DOHH2 (cell line): ENCODE data around the gene ITGAL.
"Not testable (repeated sequence)": the region's sequence is repeated elsewhere in the genome, so short reads cannot be mapped to it uniquely, and the experiment has no call there.

Source experiments
- H3F3A ChIP-seq: fragments of 200-600 bp; sonication (generic), shearing (Covaris generic); 2 replicates; pipeline ENCODE4 v1.6.0; 2016; ENCODE audit warnings: antibody characterized with exemption, mild to moderate bottlenecking; ENCODE audit not compliant: control insufficient read depth, insufficient read depth
- H3K27ac ChIP-seq: fragments of 200-600 bp; sonication (generic); 2 replicates; pipeline ENCODE4 v1.5.1; 2014; ENCODE audit warnings: low read depth, mild to moderate bottlenecking, low read length, moderate library complexity
- H3K27me3 ChIP-seq: fragments of 200-600 bp; sonication (generic); 2 replicates; pipeline ENCODE4 v1.6.1; 2014; ENCODE audit warnings: mild to moderate bottlenecking, low read length, mixed read lengths; ENCODE audit not compliant: control insufficient read depth
- H3K36me3 ChIP-seq: fragments of 200-600 bp; sonication (generic); 2 replicates; pipeline ENCODE4 v1.6.1; 2014; ENCODE audit warnings: mild to moderate bottlenecking, low read length, moderate library complexity, mixed read lengths; ENCODE audit not compliant: control insufficient read depth
- H3K4me1 ChIP-seq: fragments of 200-600 bp; sonication (generic); 2 replicates; pipeline ENCODE4 v1.6.1; 2014; ENCODE audit warnings: mild to moderate bottlenecking, low read length, mixed read lengths; ENCODE audit not compliant: control insufficient read depth
- H3K4me2 ChIP-seq: fragments of 200-600 bp; sonication (generic); 2 replicates; pipeline ENCODE4 v1.6.0; 2014; ENCODE audit warnings: mild to moderate bottlenecking, low read length, moderate library complexity
- H3K4me3 ChIP-seq: fragments of 200-600 bp; sonication (generic); 2 replicates; pipeline ENCODE4 v1.5.1; 2014; ENCODE audit warnings: mild to moderate bottlenecking, low read length, mixed read lengths
- H3K79me2 ChIP-seq: fragments of 200-600 bp; sonication (generic); 2 replicates; pipeline ENCODE4 v1.6.1; 2014; ENCODE audit warnings: mild to moderate bottlenecking, low read length, mixed read lengths; ENCODE audit not compliant: control insufficient read depth
- H3K9me2 ChIP-seq: fragments of 200-600 bp; sonication (generic); replicated peaks from 2 replicates; pipeline ENCODE4 v1.6.1; 2014; ENCODE audit warnings: mild to moderate bottlenecking, low read length, mixed read lengths; ENCODE audit not compliant: control insufficient read depth
- H3K9me3 ChIP-seq: fragments of 200-600 bp; sonication (generic); 2 replicates; pipeline ENCODE4 v1.6.1; 2014; ENCODE audit warnings: antibody characterized with exemption, low read length, mixed read lengths; ENCODE audit not compliant: control insufficient read depth, insufficient read depth
- H4K20me1 ChIP-seq: fragments of 200-600 bp; sonication (generic); 2 replicates; pipeline ENCODE4 v1.6.0; 2014; ENCODE audit warnings: low read depth, mild to moderate bottlenecking, antibody characterized with exemption, low read length, moderate library complexity; ENCODE audit not compliant: control insufficient read depth, insufficient read depth
- CTCF ChIP-seq: fragments of 200-600 bp; sonication (generic); IDR thresholded peaks from one replicate; pipeline ENCODE4 v1.5.1; 2014; ENCODE audit warnings: antibody characterized with exemption, mild to moderate bottlenecking, low read depth, low read length; ENCODE audit not compliant: poor library complexity, severe bottlenecking
- EZH2phosphoT487 ChIP-seq: fragments of 200-600 bp; sonication (generic); IDR thresholded peaks from 2 replicates; pipeline ENCODE4 v1.6.1; 2017; ENCODE audit warnings: borderline replicate concordance, mild to moderate bottlenecking, antibody characterized with exemption, low read length, moderate library complexity, mixed read lengths

ITGAL gene

GRCh38 chr16:30474074-30474452, 1.5 kb downstream of the ITGAL start:
- H3K9me2 ChIP-seq: no peaks in the 10 kb centered on the region
- peaks cover 77% of the 10 kb centered on the region for H3K4me1 ChIP-seq
- peak overlapping the region; percentile 82 for H3K4me2 ChIP-seq
- H3K4me3 ChIP-seq: peak overlapping the region; percentile 89
- H3K36me3 ChIP-seq: peaks cover 62% of the 10 kb centered on the region
- no peaks in the 10 kb centered on the region for H3K27me3 ChIP-seq
- H3F3A ChIP-seq: peaks cover 36% of the 10 kb centered on the region
- TF ChIP-seq EZH2phosphoT487 (no peak), CTCF (no peak)
- H3K27ac ChIP-seq: peak overlapping the region; percentile 98
- H4K20me1 ChIP-seq: no peaks in the 10 kb centered on the region
- no peaks in the 10 kb centered on the region for H3K9me3 ChIP-seq
- H3K79me2 ChIP-seq: peaks cover 51% of the 10 kb centered on the region

- peaks cover 30% of the 10 kb centered on the region for H3F3A ChIP-seq
- no peaks in the 10 kb centered on the region for H3K9me2 ChIP-seq
Observed at GRCh38 chr16:30474684-30475083, 2.1 kb downstream of the ITGAL start.

GRCh38 chr16:30476991-30477390, 4.4 kb downstream of the ITGAL start:
- no peaks in the 10 kb centered on the region for H3K9me2 ChIP-seq
- H3K79me2 ChIP-seq: peaks cover 63% of the 10 kb centered on the region
- H3K27ac ChIP-seq: peak overlapping the region; percentile 6; the same call in 1 of the 2 replicates
- peaks cover 90% of the 10 kb centered on the region for H3K36me3 ChIP-seq
- no peaks in the 10 kb centered on the region for H3K27me3 ChIP-seq
- H3K4me2 ChIP-seq: no peak overlapping the region
- no peak overlapping the region for H3K4me3 ChIP-seq
- no peak for TF ChIP-seq CTCF
- TF ChIP-seq EZH2phosphoT487: no peak
- H4K20me1 ChIP-seq: no peaks in the 10 kb centered on the region
- H3K9me3 ChIP-seq: no peaks in the 10 kb centered on the region
- H3F3A ChIP-seq: peaks cover 8% of the 10 kb centered on the region
- peaks cover 50% of the 10 kb centered on the region for H3K4me1 ChIP-seq

More at GRCh38 chr16:30474684-30475083, 2.1 kb downstream of the ITGAL start:
- H3K4me3 ChIP-seq: peak overlapping the region; percentile 89
- peaks cover 54% of the 10 kb centered on the region for H3K79me2 ChIP-seq
- no peaks in the 10 kb centered on the region for H4K20me1 ChIP-seq
- H3K27me3 ChIP-seq: no peaks in the 10 kb centered on the region
- peaks cover 66% of the 10 kb centered on the region for H3K36me3 ChIP-seq
- no peaks in the 10 kb centered on the region for H3K9me3 ChIP-seq
- no peak for TF ChIP-seq CTCF
- TF ChIP-seq EZH2phosphoT487: no peak
- peaks cover 74% of the 10 kb centered on the region for H3K4me1 ChIP-seq
- peak overlapping the region; percentile 82 for H3K4me2 ChIP-seq
- H3K27ac ChIP-seq: no peak overlapping the region

GRCh38 chr16:30477773-30478172, 5.2 kb downstream of the ITGAL start:
- not testable (repeated sequence) for H4K20me1 ChIP-seq, H3F3A ChIP-seq, H3K9me2 ChIP-seq, H3K4me3 ChIP-seq, H3K27me3 ChIP-seq, H3K4me2 ChIP-seq, H3K27ac ChIP-seq, H3K9me3 ChIP-seq
- peaks cover 95% of the 10 kb centered on the region for H3K36me3 ChIP-seq
- peaks cover 61% of the 10 kb centered on the region for H3K79me2 ChIP-seq
- H3K4me1 ChIP-seq: peaks cover 51% of the 10 kb centered on the region
